Effector memory CD8-positive, alpha-beta T cell (primary cell): ENCODE measurements around the gene GALM.
A peak's percentile ranks its signal among the peaks of the same experiment; 100 is the strongest.
"Not testable (repeated sequence)": the region's sequence is repeated elsewhere in the genome, so short reads cannot be mapped to it uniquely, and the experiment has no call there.

Experiments
- ATAC-seq: fragments of 150-1000 bp; cut with Tn5 transposase; replicated peaks from 2 replicates; pipeline ENCODE4 v1.10.0; 2021; ENCODE audit warnings: mild to moderate bottlenecking, moderate library complexity
- DNase-seq, 3 experiments: peaks; one replicate each; pipeline ENCODE4 v3.0.0; 2021
- H3K27ac Mint-ChIP-seq, 2 donors: one replicate each; pipeline ENCODE4 v1.8.0; 2022; ENCODE audit warnings: mild to moderate bottlenecking in 2 of 2, mixed read lengths in 2 of 2, moderate library complexity in 2 of 2
- H3K27me3 Mint-ChIP-seq, 2 donors: one replicate each; pipeline ENCODE4 v1.8.0; 2022; ENCODE audit warnings: mixed read lengths in 2 of 2
- H3K36me3 Mint-ChIP-seq: one replicate; pipeline ENCODE4 v1.8.0; 2022; ENCODE audit warnings: mild to moderate bottlenecking, moderate library complexity, mixed read lengths; ENCODE audit not compliant: insufficient read depth
- H3K4me1 Mint-ChIP-seq, 2 donors: one replicate each; pipeline ENCODE4 v1.8.0; 2022; ENCODE audit warnings: low read depth in 2 of 2, mixed read lengths in 2 of 2
- H3K4me3 Mint-ChIP-seq, 2 donors: one replicate each; pipeline ENCODE4 v1.8.0; 2022; ENCODE audit warnings: mild to moderate bottlenecking in 2 of 2, mixed read lengths in 2 of 2, moderate library complexity in 2 of 2
- H3K9me3 Mint-ChIP-seq, 2 donors: one replicate each; pipeline ENCODE4 v1.8.0; 2022; ENCODE audit warnings: mixed read lengths in 2 of 2

GALM gene

GRCh38 chr2:38714941-38715340, 49.0 kb downstream of the GALM start:
- not testable (repeated sequence) for DNase-seq, ATAC-seq, H3K4me3 Mint-ChIP-seq, H3K27me3 Mint-ChIP-seq, H3K9me3 Mint-ChIP-seq
- Mint-ChIP-seq H3K4me1 (peaks cover 23 to 30% of the 10 kb centered on the region in 2 donors), H3K36me3 (peaks cover 53% of the 10 kb centered on the region), H3K27ac (peak overlapping the region; percentile 30 to 69)

GRCh38 chr2:38716185-38716584, 50.3 kb downstream of the GALM start:
- DNase-seq, result no peak
- H3K9me3 Mint-ChIP-seq, result peaks cover 4 to 7% of the 10 kb centered on the region in 2 donors
- no peak for ATAC-seq
- H3K36me3 Mint-ChIP-seq, result peaks cover 48% of the 10 kb centered on the region
- no peak overlapping the region for H3K27ac Mint-ChIP-seq
- H3K4me3 Mint-ChIP-seq, result no peak overlapping the region
- H3K4me1 Mint-ChIP-seq, result peaks cover 22 to 29% of the 10 kb centered on the region in 2 donors
- no peaks in the 10 kb centered on the region for H3K27me3 Mint-ChIP-seq

- no peak overlapping the region for H3K4me3 Mint-ChIP-seq
- no peaks in the 10 kb centered on the region for H3K27me3 Mint-ChIP-seq
- H3K27ac Mint-ChIP-seq, result no peak overlapping the region
- H3K9me3 Mint-ChIP-seq, result peaks cover 2 to 7% of the 10 kb centered on the region in 2 donors
- H3K36me3 Mint-ChIP-seq, result peaks cover 36% of the 10 kb centered on the region
- ATAC-seq (no peak), DNase-seq (no peak)
- H3K4me1 Mint-ChIP-seq, result peaks cover 34 to 40% of the 10 kb centered on the region in 2 donors
Observed at GRCh38 chr2:38718601-38719000, 52.7 kb downstream of the GALM start.

DNA sequence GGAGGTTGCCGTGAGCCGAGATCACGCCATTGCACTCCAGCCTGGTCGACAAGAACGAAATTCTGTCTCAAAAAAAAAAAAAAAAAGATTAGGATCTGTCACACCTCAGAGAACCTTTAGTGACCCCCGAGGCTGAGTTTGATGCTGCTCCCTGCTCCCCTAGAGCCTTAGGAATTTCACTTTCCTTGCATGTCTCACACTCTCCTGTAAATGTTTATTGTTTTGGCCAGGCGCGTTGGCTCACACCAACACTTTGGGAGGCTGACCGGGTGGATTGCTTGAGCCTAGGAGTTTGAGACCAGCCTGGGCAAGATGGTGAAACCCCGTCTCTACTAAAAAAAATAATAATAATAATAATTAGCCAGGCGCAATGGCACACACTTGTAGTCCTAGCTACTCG, 53.8 kb downstream of the GALM start:
- ATAC-seq (no peak), DNase-seq (no peak)
- peaks cover 28 to 46% of the 10 kb centered on the region in 2 donors for H3K4me1 Mint-ChIP-seq
- H3K27ac Mint-ChIP-seq, result peak overlapping the region in 1 of 2 donors; percentile 89
- no peaks in the 10 kb centered on the region for H3K27me3 Mint-ChIP-seq
- peaks cover 2 to 7% of the 10 kb centered on the region in 2 donors for H3K9me3 Mint-ChIP-seq
- H3K36me3 Mint-ChIP-seq, result peaks cover 41% of the 10 kb centered on the region
- H3K4me3 Mint-ChIP-seq, result no peak overlapping the region

- peaks cover 46% of the 10 kb centered on the region for H3K36me3 Mint-ChIP-seq
- no peaks in the 10 kb centered on the region for H3K27me3 Mint-ChIP-seq
- ATAC-seq (no peak), DNase-seq (no peak)
- H3K4me1 Mint-ChIP-seq, result peaks cover 29 to 49% of the 10 kb centered on the region in 2 donors
- H3K27ac Mint-ChIP-seq, result peak overlapping the region; percentile 35 to 89
- H3K9me3 Mint-ChIP-seq, result peaks cover 2 to 7% of the 10 kb centered on the region in 2 donors
- H3K4me3 Mint-ChIP-seq, result peak overlapping the region in 1 of 2 donors; percentile 13
Observed at GRCh38 chr2:38720613-38721241, 54.8 kb downstream of the GALM start.

DNA sequence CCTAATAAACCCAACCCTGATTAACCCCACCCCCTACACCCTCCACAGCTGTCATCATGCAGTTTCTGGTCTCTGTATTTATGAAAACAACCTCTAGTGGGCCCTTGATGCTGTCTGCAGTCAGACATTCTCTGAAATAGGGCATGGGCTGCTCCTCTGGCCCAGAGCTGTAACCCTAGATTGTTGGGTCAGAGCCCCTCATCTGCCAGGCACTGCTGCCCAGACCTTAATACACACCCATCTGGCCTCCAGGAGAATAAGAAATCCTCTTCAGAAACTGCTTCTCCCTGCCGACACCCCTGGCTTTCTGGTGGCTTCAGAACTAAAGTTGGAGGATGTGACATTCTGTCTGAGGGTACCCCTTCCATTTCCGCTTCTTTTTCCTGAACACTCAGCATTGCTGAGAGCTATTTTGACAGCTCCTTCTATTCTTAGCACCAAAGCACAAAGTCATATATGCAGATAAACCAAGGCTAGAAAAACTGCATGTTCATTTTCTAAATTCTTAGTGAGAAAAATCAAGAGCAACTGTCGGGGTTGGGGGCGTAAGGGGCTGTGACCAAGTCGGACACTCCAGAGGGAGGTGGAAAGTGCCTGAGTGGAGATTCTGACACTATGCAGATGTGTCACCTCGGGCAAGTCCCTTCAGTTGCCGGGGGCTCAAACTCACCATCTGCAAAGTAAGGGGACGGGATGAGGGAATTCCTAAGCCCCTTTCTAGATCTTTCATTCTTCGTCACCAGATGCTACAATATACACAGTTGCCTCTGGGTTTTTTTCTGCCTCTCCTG, 56.6 kb downstream of the GALM start:
- Mint-ChIP-seq H3K4me3 (peak overlapping the region; percentile 65 to 69), H3K27ac (peak overlapping the region; percentile 89 to 94), H3K36me3 (peaks cover 49% of the 10 kb centered on the region), H3K9me3 (peaks cover 2 to 7% of the 10 kb centered on the region in 2 donors), H3K4me1 (peaks cover 31 to 47% of the 10 kb centered on the region in 2 donors), H3K27me3 (no peaks in the 10 kb centered on the region)
- DNase-seq (no peak), ATAC-seq (peak; percentile 60)

GRCh38 chr2:38723173-38723572, 57.3 kb downstream of the GALM start:
- DNase-seq (no peak), ATAC-seq (peak; percentile 11)
- peak overlapping the region; percentile 65 to 69 for H3K4me3 Mint-ChIP-seq
- H3K4me1 Mint-ChIP-seq, result peaks cover 31 to 47% of the 10 kb centered on the region in 2 donors
- H3K27ac Mint-ChIP-seq, result peak overlapping the region; percentile 89 to 94
- H3K27me3 Mint-ChIP-seq, result no peaks in the 10 kb centered on the region
- H3K9me3 Mint-ChIP-seq, result peaks cover 2 to 7% of the 10 kb centered on the region in 2 donors
- H3K36me3 Mint-ChIP-seq, result peaks cover 50% of the 10 kb centered on the region

GRCh38 chr2:38727661-38728060, 61.7 kb downstream of the GALM start:
- no peaks in the 10 kb centered on the region for H3K9me3 Mint-ChIP-seq
- peaks cover 72% of the 10 kb centered on the region for H3K36me3 Mint-ChIP-seq
- H3K4me3 Mint-ChIP-seq, result no peak overlapping the region
- H3K27ac Mint-ChIP-seq, result peak overlapping the region in 1 of 2 donors; percentile 55
- H3K27me3 Mint-ChIP-seq, result no peaks in the 10 kb centered on the region
- H3K4me1 Mint-ChIP-seq, result peaks cover 13 to 27% of the 10 kb centered on the region in 2 donors
- DNase-seq (no peak), ATAC-seq (no peak)

DNA sequence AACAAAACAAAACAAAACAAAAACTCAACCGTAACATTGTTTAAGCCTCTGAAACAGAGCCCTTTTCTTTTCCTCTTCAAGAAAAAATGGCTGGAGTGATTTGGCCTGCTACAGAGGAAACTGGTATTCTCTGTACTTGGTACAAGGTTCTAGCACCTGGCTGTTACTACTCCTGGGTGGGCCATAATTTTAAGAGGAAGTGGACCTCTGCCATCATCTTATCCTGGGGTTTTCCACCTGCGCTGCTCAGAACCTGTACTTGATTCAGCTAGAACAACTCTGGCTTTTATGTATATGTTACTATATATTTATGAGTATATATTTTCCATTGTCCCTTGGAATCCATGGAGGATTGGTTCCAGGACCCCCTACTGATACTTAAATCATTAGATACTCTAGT, 62.8 kb downstream of the GALM start:
- Mint-ChIP-seq H3K4me1 (peaks cover 4 to 17% of the 10 kb centered on the region in 2 donors), H3K27me3 (no peaks in the 10 kb centered on the region), H3K27ac (peak overlapping the region in 1 of 2 donors; percentile 55), H3K9me3 (no peaks in the 10 kb centered on the region), H3K4me3 (no peak overlapping the region), H3K36me3 (peaks cover 80% of the 10 kb centered on the region)
- DNase-seq (no peak), ATAC-seq (no peak)

DNA sequence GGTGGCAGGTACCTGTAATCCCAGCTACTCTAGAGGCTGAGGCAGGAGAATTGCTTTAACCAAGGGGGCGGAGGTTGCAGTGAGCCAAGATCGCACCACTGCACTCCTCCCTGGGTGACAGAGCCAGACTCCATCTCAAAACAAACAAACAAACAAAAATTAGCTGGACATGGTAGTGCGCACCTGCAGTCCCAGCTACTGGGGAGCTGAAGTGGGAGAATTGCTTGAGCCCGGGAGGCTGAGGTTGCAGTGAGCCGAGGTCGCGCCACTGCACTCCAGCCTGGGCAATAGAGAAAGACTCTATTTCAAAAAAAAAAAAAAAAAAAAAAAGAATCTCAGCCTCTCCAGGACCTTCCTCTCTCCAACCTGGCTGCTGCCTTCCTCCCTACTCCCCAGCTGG, 65.2 kb downstream of the GALM start:
- Mint-ChIP-seq H3K27ac (peak overlapping the region; percentile 75 to 80), H3K9me3 (no peaks in the 10 kb centered on the region), H3K36me3 (peaks cover 79% of the 10 kb centered on the region), H3K4me3 (peak overlapping the region in 1 of 2 donors; percentile 11), H3K4me1 (peaks cover 0 to 3% of the 10 kb centered on the region in 2 donors), H3K27me3 (no peaks in the 10 kb centered on the region)
- DNase-seq, result no peak
- ATAC-seq, result no peak

GRCh38 chr2:38731684-38732221, 65.8 kb downstream of the GALM start:
- Mint-ChIP-seq H3K4me3 (peak overlapping the region in 1 of 2 donors; percentile 11), H3K9me3 (no peaks in the 10 kb centered on the region), H3K4me1 (peaks cover 0 to 3% of the 10 kb centered on the region in 2 donors), H3K27me3 (no peaks in the 10 kb centered on the region), H3K27ac (peak overlapping the region; percentile 75 to 80), H3K36me3 (peaks cover 84% of the 10 kb centered on the region)
- DNase-seq (no peak), ATAC-seq (no peak)

DNA sequence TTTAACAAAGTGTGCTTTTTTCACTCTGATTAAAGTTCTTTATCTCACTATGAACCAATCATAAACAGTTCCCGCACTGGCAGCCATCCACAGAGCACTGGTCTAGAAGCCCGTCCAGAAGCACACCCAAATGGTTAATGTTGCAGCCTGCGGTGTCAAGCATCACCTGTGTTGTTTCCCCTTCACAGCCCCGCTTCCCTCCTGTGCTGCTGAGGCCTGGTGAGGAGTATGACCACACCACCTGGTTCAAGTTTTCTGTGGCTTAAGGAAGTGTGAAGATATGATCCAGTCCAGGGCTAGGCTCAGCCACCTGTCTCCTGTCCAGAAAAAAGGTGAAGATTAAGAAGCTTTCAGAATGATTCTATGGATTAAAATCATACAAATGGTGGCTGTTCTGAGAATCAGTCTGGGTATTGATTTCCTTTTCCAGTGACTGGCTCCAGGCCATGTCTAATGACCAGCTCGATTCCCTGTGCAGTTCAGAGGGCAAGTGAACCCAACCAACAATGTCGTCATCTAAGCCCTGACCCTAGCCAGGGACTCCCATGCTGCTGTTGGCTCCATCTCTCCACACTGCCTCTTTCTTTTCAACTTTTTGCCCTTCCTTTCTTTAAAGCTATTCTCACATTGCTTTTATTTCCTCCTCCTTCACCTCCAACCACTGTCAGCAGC, 67.5 kb downstream of the GALM start:
- Mint-ChIP-seq H3K4me3 (no peak overlapping the region), H3K36me3 (peaks cover 83% of the 10 kb centered on the region), H3K27me3 (no peaks in the 10 kb centered on the region), H3K27ac (peak overlapping the region; percentile 70 to 84), H3K9me3 (no peaks in the 10 kb centered on the region), H3K4me1 (peaks cover 4 to 7% of the 10 kb centered on the region in 2 donors)
- ATAC-seq (no peak), DNase-seq (no peak)
